HEK293 (cell line): ENCODE results near the gene CDK10.
"Not testable (repeated sequence)": the region's sequence is repeated elsewhere in the genome, so short reads cannot be mapped to it uniquely, and the experiment has no call there.

Experiments
- CTCF ChIA-PET: fragments of 350-600 bp; formaldehyde crosslinking; extraction: SDS; loops from one replicate; lab custom pipeline; 2021; ENCODE audit warnings: antibody characterized with exemption; lab: Yijun Ruan, JAX
- POLR2A ChIA-PET: fragments of 300-600 bp; formaldehyde crosslinking; extraction: SDS; loops from one replicate; lab custom pipeline; 2020; ENCODE audit warnings: antibody characterized with exemption, inconsistent platforms; lab: Yijun Ruan, JAX
- H3K27ac ChIP-seq: fragments of 200-500 bp; sonication (Bioruptor generic); 2 replicates; pipeline ENCODE4 v1.5.1; 2014; ENCODE audit warnings: low read depth, low read length, control low read depth, inconsistent platforms; ENCODE audit errors: extremely low read depth
- H3K36me3 ChIP-seq, 2 experiments: fragments of 200-500 bp in 1 of 2; sonication (Bioruptor generic) in 1 of 2; 1 replicate in 1 of 2; 2 replicates in 1 of 2; pipeline ENCODE4 v1.5.1; 2014 to 2017; ENCODE audit warnings: inconsistent platforms in 2 of 2, low read length in 2 of 2; ENCODE audit not compliant: control insufficient read depth in 2 of 2, insufficient read depth in 1 of 2
- H3K4me1 ChIP-seq: fragments of 200-500 bp; sonication (Bioruptor generic); 2 replicates; pipeline ENCODE4 v1.5.1; 2014; ENCODE audit warnings: mild to moderate bottlenecking, low read length, inconsistent platforms; ENCODE audit not compliant: control insufficient read depth, insufficient read depth
- H3K4me3 ChIP-seq: 2 replicates; pipeline ENCODE4 v1.5.1; 2011; ENCODE audit warnings: low read depth, mild to moderate bottlenecking, control low read depth, low read length, moderate library complexity
- H3K9me3 ChIP-seq: fragments of 200-500 bp; sonication (Bioruptor generic); 2 replicates; pipeline ENCODE4 v1.5.1; 2014; ENCODE audit warnings: low read depth, low read length, inconsistent platforms; ENCODE audit not compliant: control insufficient read depth, insufficient read depth
- GLIS1 ChIP-seq: fragments of 450-650 bp; formaldehyde crosslinking; IDR thresholded peaks from 2 replicates; pipeline ENCODE4 v1.5.1; 2016; ENCODE audit warnings: missing biosample characterization, missing genetic modification characterization
- GLIS2 ChIP-seq: fragments of 450-650 bp; formaldehyde crosslinking; IDR thresholded peaks from 2 replicates; pipeline ENCODE4 v1.5.1; 2016; ENCODE audit warnings: missing biosample characterization, missing genetic modification characterization
- HIC1 ChIP-seq: fragments of 450-650 bp; formaldehyde crosslinking; IDR thresholded peaks from 2 replicates; pipeline ENCODE4 v1.5.1; 2016; ENCODE audit warnings: missing biosample characterization, missing genetic modification characterization
- HOXC10 ChIP-seq: sonication (generic); formaldehyde crosslinking; IDR thresholded peaks from 2 replicates; pipeline ENCODE4 v1.8.1; 2023; ENCODE audit warnings: mild to moderate bottlenecking, missing genetic modification reagents
- IKZF3 ChIP-seq: fragments of 450-650 bp; IDR thresholded peaks from 2 replicates; pipeline ENCODE4 v1.5.0; 2018; ENCODE audit warnings: missing biosample characterization, mild to moderate bottlenecking, missing genetic modification characterization, moderate library complexity
- KLF1 ChIP-seq: fragments of 450-650 bp; formaldehyde crosslinking; IDR thresholded peaks from 2 replicates; pipeline ENCODE4 v1.5.1; 2016; ENCODE audit warnings: missing biosample characterization, missing genetic modification characterization
- SCRT1 ChIP-seq: fragments of 450-650 bp; formaldehyde crosslinking; IDR thresholded peaks from 2 replicates; pipeline ENCODE4 v1.5.1; 2016; ENCODE audit warnings: missing biosample characterization, missing genetic modification characterization, borderline replicate concordance
- SCRT2 ChIP-seq: fragments of 450-650 bp; formaldehyde crosslinking; IDR thresholded peaks from 2 replicates; pipeline ENCODE4 v1.5.1; 2016; ENCODE audit warnings: missing biosample characterization, missing genetic modification characterization
- ZIC2 ChIP-seq: fragments of 450-650 bp; formaldehyde crosslinking; IDR thresholded peaks from 2 replicates; pipeline ENCODE4 v1.5.1; 2016; ENCODE audit warnings: missing biosample characterization, missing genetic modification characterization
- ZNF138 ChIP-seq: fragments of 450-650 bp; formaldehyde crosslinking; IDR thresholded peaks from 2 replicates; pipeline ENCODE4 v1.5.1; 2016; ENCODE audit warnings: missing biosample characterization, missing genetic modification characterization, borderline replicate concordance
- ZNF274 ChIP-seq, 2 experiments: fragments of 200-500 bp in 1 of 2; fragments of 450-650 bp in 1 of 2; sonication (Bioruptor generic) in 1 of 2; formaldehyde crosslinking in 1 of 2; IDR thresholded peaks; 2 replicates each; pipeline versions ENCODE4 v1.5.1 to v1.6.1; 2014 to 2016; ENCODE audit warnings: borderline replicate concordance in 1 of 2, inconsistent platforms in 1 of 2, low read length in 1 of 2, missing biosample characterization in 1 of 2, missing genetic modification characterization in 1 of 2
- ZNF280C ChIP-seq: fragments of 450-650 bp; formaldehyde crosslinking; IDR thresholded peaks from 2 replicates; pipeline ENCODE4 v1.5.1; 2016; ENCODE audit warnings: missing biosample characterization, missing genetic modification characterization
- ZNF398 ChIP-seq: fragments of 450-650 bp; formaldehyde crosslinking; IDR thresholded peaks from 2 replicates; pipeline ENCODE4 v1.5.1; 2017; ENCODE audit warnings: missing biosample characterization, missing genetic modification characterization
- ZNF624 ChIP-seq: fragments of 450-650 bp; formaldehyde crosslinking; IDR thresholded peaks from 2 replicates; pipeline ENCODE4 v1.5.1; 2017; ENCODE audit warnings: missing biosample characterization, missing genetic modification characterization
- ZSCAN30 ChIP-seq: fragments of 450-650 bp; IDR thresholded peaks from 2 replicates; pipeline ENCODE4 v1.5.1; 2018; ENCODE audit warnings: missing biosample characterization, mild to moderate bottlenecking, missing genetic modification characterization, moderate library complexity

Gene CDK10

GRCh38 chr16:89696670-89697128 is 10.2 kb downstream of the CDK10 start (continued):
- no peak for TF ChIP-seq ZNF398 (tag by site-specific recombination)
- 0 out of 2 replicates have a peak, but pooled peaks have one; percentile 7 for TF ChIP-seq IKZF3 (tag by site-specific recombination)
- TF ChIP-seq ZNF280C (tag by site-specific recombination), result no peak

GRCh38 chr16:89697161-89697615 is 10.7 kb downstream of the CDK10 start:
- ChIA-PET POLR2A (interaction anchor here (1.1 kb wide), 1 partner anchor 10 kb away, joined by 5 read pairs; no protein-coding TSS in a partner anchor), CTCF (no interaction called here)
- Histone ChIP-seq H3K27ac (no peak overlapping the region), H3K4me3 (no peak overlapping the region), H3K9me3 (no peaks in the 10 kb centered on the region), H3K4me1 (peaks cover 8% of the 10 kb centered on the region), H3K36me3 (peaks cover 0 to 59% of the 10 kb centered on the region in 2 experiments; a peak in 2 of 3 replicates)
- peak; percentile 81 for TF ChIP-seq SCRT2
- no peak for TF ChIP-seq ZNF274 (IDR thresholded peaks at IDR 0.05; ENCODE audit: low read length)
- no peak for TF ChIP-seq ZNF274 (tag by site-specific recombination; IDR thresholded peaks at IDR 0.05; ENCODE audit: borderline replicate concordance)
- peak; percentile 77 for TF ChIP-seq SCRT1
- peak; percentile 35; the same call in 1 of the 2 replicates for TF ChIP-seq GLIS1 (tag by site-specific recombination)
- 0 out of 2 replicates have a peak, but pooled peaks have one; percentile 26 for TF ChIP-seq KLF1 (tag by site-specific recombination)

- CTCF ChIA-PET, result interaction anchor here (0.9 to 1.5 kb wide), 2 partner anchors 28 to 213 kb away, joined by 3 to 5 read pairs; no protein-coding TSS in a partner anchor
- H3K36me3 ChIP-seq, result peaks cover 0 to 55% of the 10 kb centered on the region in 2 experiments; a peak in 2 of 3 replicates
- H3K9me3 ChIP-seq, result no peaks in the 10 kb centered on the region
- H3K27ac ChIP-seq, result no peak overlapping the region
- POLR2A ChIA-PET, result interaction anchor here (1.1 kb wide), 1 partner anchor 11 kb away, joined by 5 read pairs; no protein-coding TSS in a partner anchor
- no peak overlapping the region for H3K4me3 ChIP-seq
- H3K4me1 ChIP-seq, result peaks cover 8% of the 10 kb centered on the region
- TF ChIP-seq GLIS1 (tag by site-specific recombination), result peak; percentile 24; the same call in 1 of the 2 replicates
- TF ChIP-seq HIC1 (tag by site-specific recombination), result peak; percentile 38; the same call in 1 of the 2 replicates
- no peak for TF ChIP-seq HOXC10 (CRISPR knock-in tag)
- no peak for TF ChIP-seq ZNF138 (tag by site-specific recombination)
- no peak for TF ChIP-seq ZNF624 (tag by site-specific recombination)
- TF ChIP-seq ZIC2, result peak; percentile 18; the same call in 1 of the 2 replicates
- no peak for TF ChIP-seq ZSCAN30
- TF ChIP-seq GLIS2 (tag by site-specific recombination), result peak; percentile 63
These were observed 11.3 kb downstream of the CDK10 start for GRCh38 chr16:89697616-89698331.

GRCh38 chr16:89698717-89699116 is 12.2 kb downstream of the CDK10 start:
- H3K9me3 ChIP-seq, H3K4me3 ChIP-seq, H3K27ac ChIP-seq, H3K4me1 ChIP-seq: not testable (repeated sequence)
- ChIA-PET CTCF (interaction anchor here (0.8 to 2.2 kb wide), 5 partner anchors 9 to 212 kb away, joined by 3 to 12 read pairs (median 4); no protein-coding TSS in a partner anchor), POLR2A (interaction anchor here (1.0 to 2.1 kb wide), 2 partner anchors 12 to 175 kb away, joined by 5 to 12 read pairs; partner anchors contain the start of genes CDK10 and TCF25)
- peaks cover 0 to 48% of the 10 kb centered on the region in 2 experiments; a peak in 2 of 3 replicates for H3K36me3 ChIP-seq
